Sigmoid colon (tissue), 7 donors: Measurements from ENCODE around the gene DHX16. TPM values are rescaled to one million over a fixed set of nuclear protein-coding genes. Genes with fewer than 3 reads are reported as not detected.
A peak's percentile ranks its signal among the peaks of the same experiment; 100 is the strongest.

Source experiments
- DNase-seq: peaks from one replicate; pipeline ENCODE4 v3.0.0-alpha.2; 2019
- H3K27ac ChIP-seq, 4 donors: fragments of 200-600 bp; sonication (generic); one replicate each; pipeline ENCODE4 v1.5.1; 2016 to 2019; ENCODE audit warnings: mild to moderate bottlenecking in 1 of 4
- H3K27me3 ChIP-seq, 3 donors: fragments of 200-600 bp; sonication (generic); one replicate each; pipeline ENCODE4 v1.5.1; 2019; ENCODE audit warnings: mild to moderate bottlenecking in 1 of 3
- H3K36me3 ChIP-seq, 4 donors: fragments of 200-600 bp; sonication (generic); one replicate each; pipeline ENCODE4 v1.5.1; 2016 to 2019
- H3K4me1 ChIP-seq, 4 donors: fragments of 200-600 bp; sonication (generic); one replicate each; pipeline ENCODE4 v1.5.1; 2017 to 2019
- H3K4me3 ChIP-seq, 4 donors: fragments of 200-600 bp; sonication (generic); one replicate each; pipeline ENCODE4 v1.5.1; 2017 to 2019; ENCODE audit warnings: mild to moderate bottlenecking in 2 of 4, moderate library complexity in 1 of 4
- H3K9me3 ChIP-seq, 4 donors: fragments of 200-600 bp in 3 of 4; sonication (generic) in 3 of 4; one replicate each; pipeline versions ENCODE4 v1.5.1 to v1.6.1; 2013 to 2019
- EP300 ChIP-seq, 4 donors: sonication (generic); formaldehyde crosslinking; IDR thresholded peaks; one replicate each; pipeline ENCODE4 v1.6.1; 2017; ENCODE audit warnings: antibody characterized with exemption in 4 of 4
- POLR2A ChIP-seq, 2 donors: fragments of 450-650 bp; IDR thresholded peaks; one replicate each; pipeline ENCODE4 v1.6.1; 2016; ENCODE audit warnings: antibody characterized with exemption in 2 of 2, mild to moderate bottlenecking in 2 of 2, moderate library complexity in 2 of 2
- POLR2AphosphoS5 ChIP-seq, 4 donors: sonication (generic); formaldehyde crosslinking; IDR thresholded peaks; one replicate each; pipeline ENCODE4 v1.6.1; 2017; ENCODE audit warnings: antibody characterized with exemption in 4 of 4
- WGBS, 2 donors: extraction: QIAGEN DNeasy Blood & Tissue Kit; methylation state at CpG; one replicate each; pipeline ENCODE4 v1.1.7; 2013; 5-methylcytosine and 5-hydroxymethylcytosine counted together
- intact Hi-C: fragments of 100-400 bp; cut with DNase I; formaldehyde crosslinking; loops from one replicate; pipeline ENCODE4 v1.15.1; 2023
- polyA plus RNA-seq, 3 donors: library from polyadenylated mRNA; stranded (reverse); fragments of 200-250 nt; gene quantifications; one replicate each; pipeline ENCODE4 v1.2.3, GENCODE V29; 2013
- total RNA-seq, 4 donors: library from RNA; depleted of rRNA; stranded (reverse); fragments of >200 nt; gene quantifications; one replicate each; pipeline ENCODE4 v1.1.0, GENCODE V29; 2016
- TF ChIP-seq, protein P1 (sequence below), 4 experiments: fragments of 450-650 bp in 3 of 4; fragments of 200-600 bp in 1 of 4; IDR thresholded peaks; one replicate each; pipeline ENCODE4 v1.5.1; 2016 to 2019; ENCODE audit warnings: antibody characterized with exemption in 4 of 4, mild to moderate bottlenecking in 3 of 4, moderate library complexity in 2 of 4
- donor health status: healthy with polysubstance abuse.
- donor health status: Bipolar disorder and iron deficiency.
- donor health status: healthy.

Gene DHX16
- total and polyA plus RNA-seq, 7 donors: 18.0 to 34.2 (median 22.3) TPM

DNA sequence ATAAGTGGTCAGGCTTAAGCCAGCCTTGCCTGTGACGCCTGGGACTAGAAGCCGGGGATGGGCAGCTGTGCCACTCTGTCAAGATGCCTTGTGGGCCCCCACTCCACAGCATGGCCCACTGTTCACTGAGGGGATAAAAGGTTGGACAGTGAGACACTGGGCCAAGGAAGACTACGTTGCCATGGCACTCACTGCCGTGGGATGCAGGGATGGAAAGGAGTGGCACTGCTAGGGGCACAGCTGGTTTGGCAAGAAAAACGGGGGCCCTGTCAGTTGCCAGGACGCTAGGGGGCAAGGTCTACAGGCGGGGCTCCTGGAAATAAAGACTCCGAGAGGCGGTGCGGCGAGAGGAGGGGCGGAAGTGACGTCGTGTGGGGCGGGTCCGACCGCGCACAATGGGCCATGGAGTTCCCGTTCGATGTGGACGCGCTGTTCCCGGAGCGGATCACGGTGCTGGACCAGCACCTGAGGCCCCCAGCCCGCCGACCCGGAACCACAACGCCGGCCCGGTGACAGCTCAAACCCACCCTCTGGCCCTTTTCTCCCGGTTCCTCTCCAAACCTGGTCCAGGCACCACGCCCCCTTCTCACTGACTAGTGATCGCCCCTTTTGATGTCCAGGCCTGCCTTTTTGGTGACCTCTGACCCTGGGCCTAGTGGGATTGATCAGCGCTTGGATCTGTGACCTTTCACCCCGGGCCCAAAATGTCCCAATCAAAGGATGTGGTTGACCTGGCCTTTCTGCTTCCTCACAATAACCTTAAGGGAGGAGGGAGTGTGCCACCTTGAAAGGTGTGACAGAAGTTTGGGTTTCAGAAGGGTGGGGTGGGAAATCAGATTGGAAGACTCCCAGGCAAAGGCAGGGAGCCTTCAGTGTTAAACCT is 46.1 kb downstream of the DHX16 start, which contains the start of gene ATAT1:
TSS of gene ATAT1 (plus strand) at position 391 of the 883 bp plus-strand sequence.
- intact Hi-C loops: no loop called here
- H3K36me3 ChIP-seq: peaks cover 4 to 69% (median 31%) of the 10 kb centered on the region in 4 donors
- 1 to 3% methylated on average over 36 of the region's 36 CpGs for WGBS, 2 donors

DNA sequence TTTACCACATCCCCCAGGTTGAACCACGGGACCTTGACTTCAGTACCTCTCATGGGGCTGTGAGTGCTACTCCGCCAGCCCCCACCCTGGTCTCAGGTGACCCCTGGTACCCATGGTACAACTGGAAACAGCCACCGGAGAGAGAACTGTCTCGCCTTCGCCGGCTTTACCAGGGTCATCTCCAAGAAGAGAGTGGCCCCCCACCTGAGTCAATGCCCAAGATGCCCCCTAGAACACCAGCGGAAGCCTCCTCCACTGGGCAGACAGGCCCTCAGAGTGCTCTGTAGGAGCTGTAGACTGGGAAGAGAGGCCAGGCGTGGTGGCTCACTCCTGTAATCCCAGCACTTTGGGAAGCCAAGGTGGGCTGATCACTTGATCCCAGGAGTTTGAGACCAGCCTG is 47.3 kb downstream of the DHX16 start:
- no peak for TF ChIP-seq EP300 (IDR thresholded peaks at IDR 0.05)
- TF ChIP-seq, protein P1, sequence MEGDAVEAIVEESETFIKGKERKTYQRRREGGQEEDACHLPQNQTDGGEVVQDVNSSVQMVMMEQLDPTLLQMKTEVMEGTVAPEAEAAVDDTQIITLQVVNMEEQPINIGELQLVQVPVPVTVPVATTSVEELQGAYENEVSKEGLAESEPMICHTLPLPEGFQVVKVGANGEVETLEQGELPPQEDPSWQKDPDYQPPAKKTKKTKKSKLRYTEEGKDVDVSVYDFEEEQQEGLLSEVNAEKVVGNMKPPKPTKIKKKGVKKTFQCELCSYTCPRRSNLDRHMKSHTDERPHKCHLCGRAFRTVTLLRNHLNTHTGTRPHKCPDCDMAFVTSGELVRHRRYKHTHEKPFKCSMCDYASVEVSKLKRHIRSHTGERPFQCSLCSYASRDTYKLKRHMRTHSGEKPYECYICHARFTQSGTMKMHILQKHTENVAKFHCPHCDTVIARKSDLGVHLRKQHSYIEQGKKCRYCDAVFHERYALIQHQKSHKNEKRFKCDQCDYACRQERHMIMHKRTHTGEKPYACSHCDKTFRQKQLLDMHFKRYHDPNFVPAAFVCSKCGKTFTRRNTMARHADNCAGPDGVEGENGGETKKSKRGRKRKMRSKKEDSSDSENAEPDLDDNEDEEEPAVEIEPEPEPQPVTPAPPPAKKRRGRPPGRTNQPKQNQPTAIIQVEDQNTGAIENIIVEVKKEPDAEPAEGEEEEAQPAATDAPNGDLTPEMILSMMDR (IDR thresholded peaks at IDR 0.05): no peak
- TF ChIP-seq POLR2A (IDR thresholded peaks at IDR 0.05): no peak
- no peak for TF ChIP-seq POLR2AphosphoS5 (IDR thresholded peaks at IDR 0.05)
- H3K27me3 ChIP-seq: no peaks in the 10 kb centered on the region
- no peak for DNase-seq
- H3K9me3 ChIP-seq: no peaks in the 10 kb centered on the region
- peaks cover 4 to 81% (median 41%) of the 10 kb centered on the region in 4 donors for H3K36me3 ChIP-seq
- intact Hi-C loops: no loop called here
- H3K27ac ChIP-seq: peak overlapping the region in 2 of 4 donors; percentile 89 to 90
- H3K4me3 ChIP-seq: no peak overlapping the region
- peaks cover 0 to 16% (median 15%) of the 10 kb centered on the region in 4 donors for H3K4me1 ChIP-seq
- WGBS, 2 donors: 98% methylated on average over 8 of the region's 8 CpGs

More for the DNA sequence above, 46.1 kb downstream of the DHX16 start, which contains the start of gene ATAT1:
- peaks cover 0 to 16% (median 15%) of the 10 kb centered on the region in 4 donors for H3K4me1 ChIP-seq
- no peaks in the 10 kb centered on the region for H3K9me3 ChIP-seq
- peak within 1 kb of the TSS; percentile 18 to 64 (median 55) for H3K4me3 ChIP-seq
- H3K27me3 ChIP-seq: no peaks in the 10 kb centered on the region
- H3K27ac ChIP-seq: peak within 1 kb of the TSS; percentile 89 to 90 (median 90)
- TF ChIP-seq POLR2AphosphoS5 (IDR thresholded peaks at IDR 0.05): peak; percentile 33 to 79 (median 72)
- TF ChIP-seq POLR2A (IDR thresholded peaks at IDR 0.05): peak; percentile 23 to 40
- TF ChIP-seq EP300 (IDR thresholded peaks at IDR 0.05): peak in 1 of 4 donors; percentile 48
- TF ChIP-seq, protein P1 (IDR thresholded peaks at IDR 0.05): peak in 2 of 4 experiments; percentile 15 to 41
- DNase-seq: peak; percentile 96

DNA sequence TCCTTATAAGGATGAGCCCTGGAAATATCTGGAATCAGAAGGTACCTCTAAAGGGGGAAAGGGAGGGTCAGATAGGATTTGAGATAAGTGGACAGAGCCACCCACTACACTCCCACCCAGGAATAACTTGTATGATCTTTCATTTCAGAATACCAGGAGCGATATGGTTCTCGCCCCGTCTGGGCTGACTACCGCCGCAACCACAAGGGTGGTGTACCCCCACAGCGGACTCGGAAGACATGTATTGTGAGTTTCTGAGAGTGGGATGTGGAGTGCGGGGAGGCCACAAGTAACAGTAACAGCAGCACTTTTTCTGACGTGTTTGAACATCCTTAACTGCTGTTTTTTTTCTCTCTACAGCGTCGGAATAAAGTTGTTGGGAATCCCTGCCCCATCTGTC is 53.2 kb downstream of the DHX16 start:
- intact Hi-C loops: loop anchor here (2.0 to 10.0 kb wide), 3 partner anchors 53 to 1205 kb away; partner anchors contain the start of genes DHX16, FLOT1, HSPA1B and IER3
- TF ChIP-seq, protein P1 (IDR thresholded peaks at IDR 0.05): no peak
- TF ChIP-seq EP300 (IDR thresholded peaks at IDR 0.05) (no peak), POLR2A (IDR thresholded peaks at IDR 0.05) (no peak), POLR2AphosphoS5 (IDR thresholded peaks at IDR 0.05) (no peak)
- 94 to 97% methylated on average over 11 of the region's 11 CpGs for WGBS, 2 donors
- peaks cover 15 to 61% (median 42%) of the 10 kb centered on the region in 4 donors for H3K36me3 ChIP-seq
- H3K4me1 ChIP-seq: peaks cover 0 to 15% (median 14%) of the 10 kb centered on the region in 4 donors
- H3K27me3 ChIP-seq: no peaks in the 10 kb centered on the region
- DNase-seq: no peak
- H3K9me3 ChIP-seq: no peaks in the 10 kb centered on the region
- H3K27ac ChIP-seq: peak overlapping the region in 2 of 4 donors; percentile 87 to 98
- no peak overlapping the region for H3K4me3 ChIP-seq

DNA sequence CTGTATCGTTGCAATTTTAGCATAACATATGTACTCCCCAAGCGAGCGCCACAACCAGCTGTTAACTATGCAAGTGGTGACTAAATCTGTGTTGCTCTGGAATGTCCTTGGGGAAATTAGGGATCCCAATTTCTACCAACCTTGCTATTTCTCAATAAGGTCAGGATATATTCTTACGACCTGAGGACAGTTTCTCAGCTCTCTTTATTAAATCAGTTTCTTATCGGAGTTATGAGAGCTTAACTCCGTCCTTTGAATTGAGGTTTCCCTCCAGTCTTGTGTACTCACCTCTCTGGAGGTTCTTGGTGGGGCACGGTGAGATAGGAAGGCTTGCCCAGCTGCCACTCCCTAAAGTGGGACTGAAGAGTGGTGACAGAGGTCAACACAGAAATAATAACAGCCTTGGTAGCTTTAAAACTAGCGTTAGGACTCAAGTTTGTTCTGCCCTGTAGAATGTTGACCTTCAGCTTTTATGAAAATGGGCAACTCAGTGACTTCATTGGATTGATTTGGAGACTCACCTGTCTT is 54.5 kb downstream of the DHX16 start:
- intact Hi-C loops: loop anchor here (2.0 to 10.0 kb wide), 3 partner anchors 54 to 1206 kb away; partner anchors contain the start of genes DHX16, FLOT1, HSPA1B and IER3

More for the DNA sequence above, 54.5 kb downstream of the DHX16 start:
- WGBS, 2 donors: 2 to 10% methylated on average over 8 of the region's 8 CpGs
- Histone ChIP-seq H3K4me3 (peak overlapping the region; percentile 51 to 79 (median 59)), H3K27me3 (no peaks in the 10 kb centered on the region), H3K27ac (peak overlapping the region; percentile 87 to 98 (median 92)), H3K36me3 (peaks cover 15 to 49% (median 32%) of the 10 kb centered on the region in 4 donors), H3K9me3 (no peaks in the 10 kb centered on the region), H3K4me1 (peaks cover 0 to 27% (median 25%) of the 10 kb centered on the region in 4 donors)
- DNase-seq: peak; percentile 52
- TF ChIP-seq EP300 (IDR thresholded peaks at IDR 0.05): no peak
- no peak for TF ChIP-seq POLR2A (IDR thresholded peaks at IDR 0.05)
- TF ChIP-seq, protein P1 (IDR thresholded peaks at IDR 0.05): no peak
- no peak for TF ChIP-seq POLR2AphosphoS5 (IDR thresholded peaks at IDR 0.05)
